G401.6 (cell line): ENCODE measurements around the gene GRK2.

Experiments used
- FAIRE-seq: peaks from 2 replicates; lab custom pipeline; 2012; peaks lifted over from hg19 to GRCh38; lab: Jason Lieb, UNC

GRK2 gene

GRCh38 chr11:67283481-67283963, 17.2 kb downstream of the GRK2 start:
- FAIRE-seq = no peak

- FAIRE-seq = no peak
These were observed 18.7 kb downstream of the GRK2 start for GRCh38 chr11:67284811-67285540.

GRCh38 chr11:67285541-67286498, 19.5 kb downstream of the GRK2 start:
- FAIRE-seq = no peak

GRCh38 chr11:67286621-67287333, 20.5 kb downstream of the GRK2 start:
- no peak for FAIRE-seq

- no peak for FAIRE-seq
These were observed 21.3 kb downstream of the GRK2 start for GRCh38 chr11:67287355-67288197.

GRCh38 chr11:67288198-67288451, 21.9 kb downstream of the GRK2 start:
- no peak for FAIRE-seq

GRCh38 chr11:67288452-67289225, 22.4 kb downstream of the GRK2 start:
- peak; percentile 15 for FAIRE-seq

- FAIRE-seq = no peak
These were observed 23.0 kb downstream of the GRK2 start, which contains the start of gene ANKRD13D for GRCh38 chr11:67289226-67289650. TSS of gene ANKRD13D (plus strand) at chr11:67289303. CDS start at chr11:67289461, 158 bp downstream.

- no peak for FAIRE-seq
These were observed 23.6 kb downstream of the GRK2 start for GRCh38 chr11:67289651-67290479.

GRCh38 chr11:67290801-67291200, 24.5 kb downstream of the GRK2 start:
- FAIRE-seq = no peak

GRCh38 chr11:67291481-67292381, 25.5 kb downstream of the GRK2 start:
- no peak for FAIRE-seq

GRCh38 chr11:67292671-67293070, 26.4 kb downstream of the GRK2 start:
- FAIRE-seq = no peak

GRCh38 chr11:67293090-67293489, 26.8 kb downstream of the GRK2 start:
- FAIRE-seq = no peak

- no peak for FAIRE-seq
These were observed 29.6 kb downstream of the GRK2 start for GRCh38 chr11:67295846-67296245.

- FAIRE-seq = no peak
These were observed 32.5 kb downstream of the GRK2 start for GRCh38 chr11:67298786-67299185.

- FAIRE-seq = no peak
These were observed 33.4 kb downstream of the GRK2 start for GRCh38 chr11:67299471-67300191.

GRCh38 chr11:67300256-67300755, 34.0 kb downstream of the GRK2 start:
- FAIRE-seq = no peak

GRCh38 chr11:67300756-67301312, 34.6 kb downstream of the GRK2 start:
- no peak for FAIRE-seq
